Ovary (tissue), 9 donors: Measurements from ENCODE around the gene ROBO4. TPM values are rescaled to one million over a fixed set of nuclear protein-coding genes. Genes with fewer than 3 reads are reported as not detected.
A peak's percentile ranks its signal among the peaks of the same experiment; 100 is the strongest.

Source experiments
- DNase-seq, 5 donors: peaks; one replicate each; pipeline ENCODE4 v3.0.0-alpha.2; 2019 to 2020
- H3K27ac ChIP-seq, 2 donors: fragments of 200-600 bp; one replicate each; pipeline versions ENCODE4 v1.5.1 to v1.8.0; 2019 to 2022
- H3K27me3 ChIP-seq: fragments of 200-600 bp; one replicate; pipeline ENCODE4 v1.8.0; 2022
- H3K36me3 ChIP-seq: fragments of 200-600 bp; sonication (generic); one replicate; pipeline ENCODE4 v1.5.1; 2019
- H3K4me1 ChIP-seq: one replicate; pipeline ENCODE4 v1.8.1; 2013; ENCODE audit warnings: mild to moderate bottlenecking, moderate library complexity; ENCODE audit not compliant: insufficient read depth
- H3K4me3 ChIP-seq: fragments of 200-600 bp; sonication (generic); one replicate; pipeline ENCODE4 v1.5.1; 2017
- H3K9me3 ChIP-seq, 2 donors: fragments of 200-600 bp in 1 of 2; sonication (generic) in 1 of 2; one replicate each; pipeline versions ENCODE4 v1.5.1 to v1.8.1; 2013 to 2019; ENCODE audit warnings: mild to moderate bottlenecking in 1 of 2, moderate library complexity in 1 of 2
- CTCF ChIP-seq, 3 donors: fragments of 450-650 bp in 2 of 3; fragments of 200-600 bp in 1 of 3; IDR thresholded peaks; one replicate each; pipeline versions ENCODE4 v1.5.1 to v1.8.0; 2016 to 2022; ENCODE audit warnings: antibody characterized with exemption in 3 of 3, mild to moderate bottlenecking in 1 of 3
- EP300 ChIP-seq: sonication (generic); formaldehyde crosslinking; IDR thresholded peaks from one replicate; pipeline ENCODE4 v1.6.1; 2017; ENCODE audit warnings: antibody characterized with exemption
- POLR2A ChIP-seq: fragments of 450-650 bp; IDR thresholded peaks from one replicate; pipeline ENCODE4 v1.6.1; 2017; ENCODE audit warnings: antibody characterized with exemption, mild to moderate bottlenecking, moderate library complexity
- WGBS, 3 donors: extraction: QIAGEN DNeasy Blood & Tissue Kit in 1 of 3; methylation state at CpG; one replicate each; pipeline versions ENCODE4 v1.1.5 to v1.1.7; 2013 to 2017; 5-methylcytosine and 5-hydroxymethylcytosine counted together
- intact Hi-C, 4 donors: fragments of 100-400 bp; cut with DNase I; formaldehyde crosslinking; loops; one replicate each; pipeline versions ENCODE4 v1.11.0 to v1.15.1; 2022 to 2023
- polyA plus RNA-seq, 2 donors: library from polyadenylated mRNA; stranded (reverse); fragments of 200-250 nt in 1 of 2; fragments of 350-450 nt in 1 of 2; fragmentation: Illumina TruSeq in 1 of 2; extraction: RNeasy Lipid Tissue Mini Kit (QIAGEN cat#74804) in 1 of 2; gene quantifications; one replicate each; pipeline ENCODE4 v1.2.3, GENCODE V29; 2013 to 2014
- total RNA-seq, 7 donors: library from RNA; depleted of rRNA in 2 of 7; stranded (reverse); fragments of >200 nt in 2 of 7; fragmentation: NEBNext Ultra II Directional in 3 of 7; extraction: Animal tissue kit (Norgen Biotek cat#: 25700) in 3 of 7; gene quantifications; one replicate each; pipeline versions ENCODE4 v1.1.0 to v1.2.4, GENCODE V29; 2016 to 2023
- donor health status: DM: no; HTN: no; CAD: no; lungs with moderate emphysema.
- donor health status: DM: no; HTN: no; CAD: no.
- donor health status: Bipolar disorder and iron deficiency.
- donor health status: DM: yes; HTN: yes; CAD: no.
- donor health status: DM: no; HTN: no; CAD: no.
- donor health status: DM: yes; HTN: yes; CAD: no.

ROBO4 gene
- total and polyA plus RNA-seq, 9 donors: 5.9 to 22.0 (median 10.0) TPM

GRCh38 chr11:124902616-124903015 is 5.0 kb upstream of the ROBO4 start:
- intact Hi-C loops: no loop called here
- no peak overlapping the region for H3K4me3 ChIP-seq
- peaks cover 20% of the 10 kb centered on the region for H3K4me1 ChIP-seq
- H3K27me3 ChIP-seq: no peaks in the 10 kb centered on the region
- TF ChIP-seq CTCF (IDR thresholded peaks at IDR 0.05): no peak
- no peak for TF ChIP-seq POLR2A
- no peak for TF ChIP-seq EP300
- 94 to 100% (median 98%) methylated on average over 1 of the region's 1 CpG for WGBS, 3 donors
- H3K27ac ChIP-seq: no peak overlapping the region
- no peaks in the 10 kb centered on the region for H3K36me3 ChIP-seq
- no peak for DNase-seq
- no peaks in the 10 kb centered on the region for H3K9me3 ChIP-seq

- WGBS, 3 donors: 42 to 63% (median 57%) methylated on average over 5 of the region's 5 CpGs
- DNase-seq: peak in 3 of 5 donors; percentile 42 to 75 (median 52)
- no peak for TF ChIP-seq CTCF (IDR thresholded peaks at IDR 0.05)
- TF ChIP-seq POLR2A: no peak
- TF ChIP-seq EP300: no peak
- H3K4me3 ChIP-seq: no peak overlapping the region
- peaks cover 28% of the 10 kb centered on the region for H3K4me1 ChIP-seq
- H3K27ac ChIP-seq: peak overlapping the region in 1 of 2 donors; percentile 83
- H3K27me3 ChIP-seq: no peaks in the 10 kb centered on the region
- intact Hi-C loops: no loop called here
- no peaks in the 10 kb centered on the region for H3K36me3 ChIP-seq
- no peaks in the 10 kb centered on the region for H3K9me3 ChIP-seq
Measured at GRCh38 chr11:124900464-124900863, 2.8 kb upstream of the ROBO4 start.

DNA sequence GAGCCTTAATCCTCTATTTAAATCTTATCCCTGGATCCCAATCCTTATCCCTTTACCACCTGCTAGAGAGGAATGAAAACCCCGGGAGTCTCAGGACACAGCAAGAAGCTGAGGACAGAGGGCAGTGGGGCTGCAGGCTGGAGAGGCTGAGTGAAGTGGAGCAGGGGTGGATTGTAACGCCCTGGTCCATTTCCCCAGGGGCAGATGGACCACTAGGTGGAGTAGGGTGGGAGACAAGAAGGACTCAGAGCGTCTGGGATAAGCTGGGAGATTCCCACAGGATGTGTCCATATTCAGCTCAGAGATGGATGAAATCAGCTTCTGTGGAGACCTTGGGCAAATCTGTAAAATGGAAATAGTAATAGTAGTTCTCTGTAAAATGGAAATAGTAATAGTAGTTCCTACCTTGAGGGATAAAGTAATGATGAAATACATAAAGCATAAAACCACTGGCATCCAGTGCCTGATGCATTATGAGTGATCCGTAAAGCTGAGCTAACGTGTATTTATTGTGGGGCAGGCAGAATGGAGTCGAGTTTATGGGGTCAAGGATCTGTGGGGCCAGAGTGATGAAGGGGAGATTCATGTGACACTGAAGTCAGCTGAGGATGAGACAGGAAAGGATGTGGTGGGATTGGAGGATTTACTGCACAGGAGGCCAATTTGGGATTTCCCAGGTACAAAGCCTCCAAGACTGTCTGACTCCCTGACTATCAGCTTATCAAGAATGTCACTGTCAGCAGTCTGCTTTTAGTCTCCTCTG is 1.9 kb upstream of the ROBO4 start:
- H3K36me3 ChIP-seq: no peaks in the 10 kb centered on the region
- no peak overlapping the region for H3K4me3 ChIP-seq
- TF ChIP-seq POLR2A: no peak
- TF ChIP-seq EP300: no peak
- no peak for TF ChIP-seq CTCF (IDR thresholded peaks at IDR 0.05)
- DNase-seq: peak in 2 of 5 donors; percentile 16 to 33
- WGBS, 3 donors: 48 to 56% (median 54%) methylated on average over 6 of the region's 6 CpGs
- H3K4me1 ChIP-seq: peaks cover 32% of the 10 kb centered on the region
- H3K27me3 ChIP-seq: no peaks in the 10 kb centered on the region
- intact Hi-C loops: no loop called here
- H3K9me3 ChIP-seq: no peaks in the 10 kb centered on the region
- H3K27ac ChIP-seq: peak overlapping the region in 1 of 2 donors; percentile 83

- Histone ChIP-seq H3K9me3 (no peaks in the 10 kb centered on the region), H3K4me3 (no peak overlapping the region), H3K27ac (peak overlapping the region; percentile 18 to 83), H3K27me3 (no peaks in the 10 kb centered on the region), H3K36me3 (no peaks in the 10 kb centered on the region), H3K4me1 (peaks cover 41% of the 10 kb centered on the region)
- DNase-seq: peak; percentile 89 to 93 (median 91)
- intact Hi-C loops: no loop called here
- TF ChIP-seq EP300 (no peak), CTCF (IDR thresholded peaks at IDR 0.05) (no peak), POLR2A (no peak)
- WGBS, 3 donors: 4 to 6% (median 6%) methylated on average over 5 of the region's 5 CpGs
Measured at GRCh38 chr11:124898711-124899110, 1.0 kb upstream of the ROBO4 start.
